ENCODE measurements around the gene DCTN5. TPM values are rescaled to one million over a fixed set of nuclear protein-coding genes. Genes with fewer than 3 reads are reported as not detected.

DCTN5 gene
- total RNA-seq, 1 donor from 2014 or later = 42.7 TPM

- no peak for ATAC-seq
Measured at GRCh38 chr16:23666571-23667354, 25.5 kb downstream of the DCTN5 start.

GRCh38 chr16:23667355-23667659 is 26.0 kb downstream of the DCTN5 start:
- Histone ChIP-seq H3K4me1 (no peaks in the 10 kb centered on the region), H3K27me3 (ENCODE audit: low read depth) (no peaks in the 10 kb centered on the region), H3K36me3 (peaks cover 97% of the 10 kb centered on the region), H3K27ac (no peak overlapping the region), H3K4me3 (no peak overlapping the region), H3K9me3 (no peaks in the 10 kb centered on the region)
- TF ChIP-seq CTCF (IDR thresholded peaks at IDR 0.05) = no peak
- intact Hi-C loops (cut with DNase I) = no loop called here
- DNase-seq (no peak), ATAC-seq (no peak)

More at GRCh38 chr16:23666571-23667354, 25.5 kb downstream of the DCTN5 start:
- no peaks in the 10 kb centered on the region for H3K4me1 ChIP-seq
- no peak for TF ChIP-seq CTCF (IDR thresholded peaks at IDR 0.05)
- intact Hi-C loops (cut with DNase I) = no loop called here
- H3K36me3 ChIP-seq = peaks cover 100% of the 10 kb centered on the region
- no peaks in the 10 kb centered on the region for H3K27me3 ChIP-seq (ENCODE audit: low read depth)
- H3K27ac ChIP-seq = no peak overlapping the region
- H3K4me3 ChIP-seq = no peak overlapping the region
- no peak for DNase-seq
- no peaks in the 10 kb centered on the region for H3K9me3 ChIP-seq

GRCh38 chr16:23668225-23668624 is 27.0 kb downstream of the DCTN5 start:
- no peak for TF ChIP-seq CTCF (IDR thresholded peaks at IDR 0.05)
- Histone ChIP-seq H3K27me3 (ENCODE audit: low read depth) (no peaks in the 10 kb centered on the region), H3K4me1 (no peaks in the 10 kb centered on the region), H3K9me3 (no peaks in the 10 kb centered on the region), H3K36me3 (peaks cover 87% of the 10 kb centered on the region), H3K4me3 (no peak overlapping the region), H3K27ac (no peak overlapping the region)
- DNase-seq (no peak), ATAC-seq (no peak)
- intact Hi-C loops (cut with DNase I) = no loop called here

- no peak for DNase-seq
- no peaks in the 10 kb centered on the region for H3K9me3 ChIP-seq
- no peak for TF ChIP-seq CTCF (IDR thresholded peaks at IDR 0.05)
- peaks cover 81% of the 10 kb centered on the region for H3K36me3 ChIP-seq
- H3K4me1 ChIP-seq = no peaks in the 10 kb centered on the region
- no peak overlapping the region for H3K4me3 ChIP-seq
- intact Hi-C loops (cut with DNase I) = no loop called here
- ATAC-seq = no peak
- H3K27me3 ChIP-seq (ENCODE audit: low read depth) = no peaks in the 10 kb centered on the region
- H3K27ac ChIP-seq = no peak overlapping the region
Measured at GRCh38 chr16:23668873-23669272, 27.6 kb downstream of the DCTN5 start.

- H3K4me1 ChIP-seq = no peaks in the 10 kb centered on the region
- ATAC-seq = no peak
Measured at GRCh38 chr16:23670137-23670776, 29.0 kb downstream of the DCTN5 start.

More at GRCh38 chr16:23670137-23670776, 29.0 kb downstream of the DCTN5 start:
- H3K27me3 ChIP-seq (ENCODE audit: low read depth) = no peaks in the 10 kb centered on the region
- H3K36me3 ChIP-seq = peaks cover 67% of the 10 kb centered on the region
- no peaks in the 10 kb centered on the region for H3K9me3 ChIP-seq
- no peak for DNase-seq
- no peak for TF ChIP-seq CTCF (IDR thresholded peaks at IDR 0.05)
- no peak overlapping the region for H3K4me3 ChIP-seq
- intact Hi-C loops (cut with DNase I) = no loop called here
- H3K27ac ChIP-seq = no peak overlapping the region

Measured in lower lobe of right lung (tissue), 2 donors.